Measurements from ENCODE around the gene CPT1C.

The CPT1C gene

GRCh38 chr19:49690656-49691242, at the start of gene CPT1C:
TSS of gene CPT1C (plus strand) at chr19:49691116. CDS start at chr19:49692253, 1,137 bp downstream.
- H3K4me1 ChIP-seq (ENCODE audit: control insufficient read depth, insufficient read depth, low read length), result peaks cover 7% of the 10 kb centered on the region
- peaks cover 10% of the 10 kb centered on the region for H3K27me3 ChIP-seq (ENCODE audit: control insufficient read depth, insufficient read depth, low read length)
- H3K27ac ChIP-seq (ENCODE audit: low read depth, low read length), result no peak within 1 kb of the TSS
- H3K4me3 ChIP-seq (ENCODE audit: low read length), result peak within 1 kb of the TSS; percentile 46
- H3K9ac ChIP-seq (ENCODE audit: low read length), result no peak within 1 kb of the TSS
- H3K36me3 ChIP-seq (ENCODE audit: control insufficient read depth, insufficient read depth, low read length), result peaks cover 2% of the 10 kb centered on the region

- H3K36me3 ChIP-seq (ENCODE audit: control insufficient read depth, insufficient read depth, low read length), result peaks cover 7% of the 10 kb centered on the region
- H3K4me1 ChIP-seq (ENCODE audit: control insufficient read depth, insufficient read depth, low read length), result peaks cover 20% of the 10 kb centered on the region
- peak within 1 kb of the TSS; percentile 100 for H3K27ac ChIP-seq (ENCODE audit: low read depth, low read length)
- peak within 1 kb of the TSS; percentile 98 for H3K4me3 ChIP-seq (ENCODE audit: low read length)
- H3K27me3 ChIP-seq (ENCODE audit: control insufficient read depth, insufficient read depth, low read length), result no peaks in the 10 kb centered on the region
- peak within 1 kb of the TSS; percentile 99 for H3K9ac ChIP-seq (ENCODE audit: low read length)
Measured at GRCh38 chr19:49641688-49642491, 49.0 kb upstream of the CPT1C start, which contains the start of gene SCAF1. TSS of gene SCAF1 (plus strand) at chr19:49642209. CDS start at chr19:49645027, 2,818 bp downstream.

- Histone ChIP-seq H3K36me3 (ENCODE audit: control insufficient read depth, insufficient read depth, low read length) (peaks cover 13% of the 10 kb centered on the region), H3K27ac (ENCODE audit: low read depth, low read length) (peak overlapping the region; percentile 91), H3K4me3 (ENCODE audit: low read length) (peak overlapping the region; percentile 98), H3K9ac (ENCODE audit: low read length) (peak overlapping the region; percentile 99), H3K27me3 (ENCODE audit: control insufficient read depth, insufficient read depth, low read length) (no peaks in the 10 kb centered on the region), H3K4me1 (ENCODE audit: control insufficient read depth, insufficient read depth, low read length) (peaks cover 20% of the 10 kb centered on the region)
Measured at GRCh38 chr19:49642492-49643035, 48.4 kb upstream of the CPT1C start.

- peaks cover 13% of the 10 kb centered on the region for H3K36me3 ChIP-seq (ENCODE audit: control insufficient read depth, insufficient read depth, low read length)
- no peak overlapping the region for H3K9ac ChIP-seq (ENCODE audit: low read length)
- H3K4me3 ChIP-seq (ENCODE audit: low read length), result peak overlapping the region; percentile 18
- H3K27me3 ChIP-seq (ENCODE audit: control insufficient read depth, insufficient read depth, low read length), result no peaks in the 10 kb centered on the region
- no peak overlapping the region for H3K27ac ChIP-seq (ENCODE audit: low read depth, low read length)
- H3K4me1 ChIP-seq (ENCODE audit: control insufficient read depth, insufficient read depth, low read length), result peaks cover 17% of the 10 kb centered on the region
Measured at GRCh38 chr19:49643466-49643865, 47.5 kb upstream of the CPT1C start.

- Histone ChIP-seq H3K4me3 (ENCODE audit: low read length) (no peak overlapping the region), H3K4me1 (ENCODE audit: control insufficient read depth, insufficient read depth, low read length) (peaks cover 14% of the 10 kb centered on the region), H3K27me3 (ENCODE audit: control insufficient read depth, insufficient read depth, low read length) (no peaks in the 10 kb centered on the region), H3K9ac (ENCODE audit: low read length) (no peak overlapping the region), H3K27ac (ENCODE audit: low read depth, low read length) (no peak overlapping the region), H3K36me3 (ENCODE audit: control insufficient read depth, insufficient read depth, low read length) (peaks cover 15% of the 10 kb centered on the region)
Measured at GRCh38 chr19:49645592-49645991, 45.3 kb upstream of the CPT1C start.

GRCh38 chr19:49645995-49646394, 44.9 kb upstream of the CPT1C start:
- Histone ChIP-seq H3K9ac (ENCODE audit: low read length) (no peak overlapping the region), H3K4me1 (ENCODE audit: control insufficient read depth, insufficient read depth, low read length) (peaks cover 14% of the 10 kb centered on the region), H3K27me3 (ENCODE audit: control insufficient read depth, insufficient read depth, low read length) (no peaks in the 10 kb centered on the region), H3K36me3 (ENCODE audit: control insufficient read depth, insufficient read depth, low read length) (peaks cover 16% of the 10 kb centered on the region), H3K4me3 (ENCODE audit: low read length) (no peak overlapping the region), H3K27ac (ENCODE audit: low read depth, low read length) (no peak overlapping the region)

- no peaks in the 10 kb centered on the region for H3K27me3 ChIP-seq (ENCODE audit: control insufficient read depth, insufficient read depth, low read length)
- H3K36me3 ChIP-seq (ENCODE audit: control insufficient read depth, insufficient read depth, low read length), result peaks cover 17% of the 10 kb centered on the region
- no peak overlapping the region for H3K4me3 ChIP-seq (ENCODE audit: low read length)
- peaks cover 14% of the 10 kb centered on the region for H3K4me1 ChIP-seq (ENCODE audit: control insufficient read depth, insufficient read depth, low read length)
- H3K27ac ChIP-seq (ENCODE audit: low read depth, low read length), result no peak overlapping the region
- no peak overlapping the region for H3K9ac ChIP-seq (ENCODE audit: low read length)
Measured at GRCh38 chr19:49646586-49646985, 44.3 kb upstream of the CPT1C start.

GRCh38 chr19:49651029-49651819, 39.7 kb upstream of the CPT1C start:
- H3K9ac ChIP-seq (ENCODE audit: low read length), result no peak overlapping the region
- H3K27ac ChIP-seq (ENCODE audit: low read depth, low read length), result no peak overlapping the region
- H3K27me3 ChIP-seq (ENCODE audit: control insufficient read depth, insufficient read depth, low read length), result no peaks in the 10 kb centered on the region
- H3K36me3 ChIP-seq (ENCODE audit: control insufficient read depth, insufficient read depth, low read length), result peaks cover 40% of the 10 kb centered on the region
- H3K4me3 ChIP-seq (ENCODE audit: low read length), result no peak overlapping the region
- no peaks in the 10 kb centered on the region for H3K4me1 ChIP-seq (ENCODE audit: control insufficient read depth, insufficient read depth, low read length)

GRCh38 chr19:49651820-49652550, 38.9 kb upstream of the CPT1C start:
- Histone ChIP-seq H3K9ac (ENCODE audit: low read length) (no peak overlapping the region), H3K36me3 (ENCODE audit: control insufficient read depth, insufficient read depth, low read length) (peaks cover 40% of the 10 kb centered on the region), H3K27ac (ENCODE audit: low read depth, low read length) (no peak overlapping the region), H3K4me3 (ENCODE audit: low read length) (no peak overlapping the region), H3K4me1 (ENCODE audit: control insufficient read depth, insufficient read depth, low read length) (no peaks in the 10 kb centered on the region), H3K27me3 (ENCODE audit: control insufficient read depth, insufficient read depth, low read length) (no peaks in the 10 kb centered on the region)

- Histone ChIP-seq H3K27ac (ENCODE audit: low read depth, low read length) (no peak overlapping the region), H3K4me1 (ENCODE audit: control insufficient read depth, insufficient read depth, low read length) (no peaks in the 10 kb centered on the region), H3K27me3 (ENCODE audit: control insufficient read depth, insufficient read depth, low read length) (no peaks in the 10 kb centered on the region), H3K36me3 (ENCODE audit: control insufficient read depth, insufficient read depth, low read length) (peaks cover 41% of the 10 kb centered on the region), H3K4me3 (ENCODE audit: low read length) (no peak overlapping the region), H3K9ac (ENCODE audit: low read length) (no peak overlapping the region)
Measured at GRCh38 chr19:49652551-49653465, 38.1 kb upstream of the CPT1C start.

- H3K27me3 ChIP-seq (ENCODE audit: control insufficient read depth, insufficient read depth, low read length), result no peaks in the 10 kb centered on the region
- no peak overlapping the region for H3K9ac ChIP-seq (ENCODE audit: low read length)
- H3K36me3 ChIP-seq (ENCODE audit: control insufficient read depth, insufficient read depth, low read length), result peaks cover 43% of the 10 kb centered on the region
- H3K4me3 ChIP-seq (ENCODE audit: low read length), result no peak overlapping the region
- no peaks in the 10 kb centered on the region for H3K4me1 ChIP-seq (ENCODE audit: control insufficient read depth, insufficient read depth, low read length)
- H3K27ac ChIP-seq (ENCODE audit: low read depth, low read length), result no peak overlapping the region
Measured at GRCh38 chr19:49653466-49653806, 37.5 kb upstream of the CPT1C start.

Measured in rectal smooth muscle tissue (tissue), 1 donor.